OCI-LY7 (cell line): ENCODE results near the gene LAMA1. TPM values are rescaled to one million over a fixed set of nuclear protein-coding genes. Genes with fewer than 3 reads are reported as not detected.

Experiments
- BruUV-seq: library from RNA; stranded (reverse); fragments of 400-500 nt; replicated peaks from 2 replicates; lab custom pipeline; 2021; lab: Mats Ljungman, UMichigan
- CTCF ChIA-PET: fragments of 300-600 bp; sonication (Branson Sonifier 250); formaldehyde crosslinking; loops from one replicate; lab custom pipeline; 2022; ENCODE audit warnings: antibody characterized with exemption; ENCODE audit not compliant: unreplicated experiment; lab: Charles Lee
- POLR2A ChIA-PET: fragments of 300-600 bp; sonication (Branson Sonifier 250); formaldehyde crosslinking; loops from one replicate; lab custom pipeline; 2022; ENCODE audit warnings: antibody characterized with exemption; lab: Charles Lee
- DNase-seq: peaks from one replicate; pipeline ENCODE4 v3.0.0-alpha.2; 2015; ENCODE audit warnings: low spot score
- H2AFZ ChIP-seq: fragments of 200-600 bp; sonication (generic), shearing (Covaris generic); 2 replicates; pipeline ENCODE4 v1.6.1; 2014; ENCODE audit warnings: mild to moderate bottlenecking, antibody characterized with exemption, low read length, moderate library complexity
- H3K27ac ChIP-seq: fragments of 200-600 bp; sonication (generic); 2 replicates; pipeline ENCODE4 v1.5.1; 2014; ENCODE audit warnings: mixed run types, low read depth, mild to moderate bottlenecking, moderate library complexity, low read length, inconsistent platforms; ENCODE audit not compliant: poor library complexity, severe bottlenecking
- H3K36me3 ChIP-seq: fragments of 200-600 bp; sonication (generic); 2 replicates; pipeline ENCODE4 v1.6.1; 2014; ENCODE audit warnings: mild to moderate bottlenecking, antibody characterized with exemption, low read length, moderate library complexity, mixed read lengths; ENCODE audit not compliant: insufficient read depth
- H3K4me1 ChIP-seq: fragments of 200-600 bp; sonication (generic); 2 replicates; pipeline ENCODE4 v1.5.1; 2014; ENCODE audit warnings: mild to moderate bottlenecking, low read length; ENCODE audit not compliant: insufficient read depth, poor library complexity, severe bottlenecking
- H3K4me2 ChIP-seq: fragments of 200-600 bp; sonication (generic); 2 replicates; pipeline ENCODE4 v1.6.1; 2014; ENCODE audit warnings: mild to moderate bottlenecking, low read length
- H3K4me3 ChIP-seq: fragments of 200-600 bp; sonication (generic); 2 replicates; pipeline ENCODE4 v1.5.1; 2014; ENCODE audit warnings: mild to moderate bottlenecking, low read depth, low read length; ENCODE audit not compliant: poor library complexity, severe bottlenecking
- H3K79me2 ChIP-seq: fragments of 200-600 bp; sonication (generic); 2 replicates; pipeline ENCODE4 v1.6.1; 2016; ENCODE audit warnings: low read depth, mild to moderate bottlenecking, low read length, moderate library complexity, mixed read lengths; ENCODE audit not compliant: insufficient read depth
- H3K9me2 ChIP-seq: fragments of 200-600 bp; sonication (generic); 2 replicates; pipeline ENCODE4 v1.6.1; 2016; ENCODE audit warnings: mild to moderate bottlenecking, low read length, mixed read lengths; ENCODE audit not compliant: insufficient read depth
- H3K9me3 ChIP-seq: fragments of 200-600 bp; sonication (generic); 2 replicates; pipeline ENCODE4 v1.6.1; 2014; ENCODE audit warnings: mild to moderate bottlenecking, mixed run types, low read length, mixed read lengths
- H4K20me1 ChIP-seq: fragments of 200-600 bp; sonication (generic); 2 replicates; pipeline ENCODE4 v1.6.1; 2014; ENCODE audit warnings: mild to moderate bottlenecking, antibody characterized with exemption, low read length, moderate library complexity, mixed read lengths; ENCODE audit not compliant: insufficient read depth
- EZH2phosphoT487 ChIP-seq: fragments of 200-600 bp; sonication (generic); IDR thresholded peaks from 2 replicates; pipeline ENCODE4 v1.6.1; 2018; ENCODE audit warnings: low read depth, borderline replicate concordance, mild to moderate bottlenecking, mixed run types, antibody characterized with exemption, low read length, moderate library complexity, mixed read lengths
- intact Hi-C: fragments of 100-400 bp; cut with micrococcal nuclease; formaldehyde crosslinking; loops from one replicate; pipeline ENCODE4 v1.10.0; 2022; ENCODE audit not compliant: unreplicated experiment
- total RNA-seq, 2 experiments: library from RNA; depleted of rRNA in 1 of 2; stranded (reverse); fragments of >200 nt in 1 of 2; shearing (Covaris generic) in 1 of 2; gene quantifications; 2 replicates each; pipeline ENCODE4 v1.2.3, GENCODE V29; 2014 to 2022
- TF ChIP-seq, protein P1 (sequence below): fragments of 200-600 bp; sonication (generic); conservative IDR thresholded peaks from 2 replicates; pipeline ENCODE4 v1.5.1; 2014; ENCODE audit warnings: mild to moderate bottlenecking, antibody characterized with exemption, low read length, moderate library complexity, mixed read lengths

The LAMA1 gene
- total RNA-seq, 2 experiments from 2014 or later, result not detected

DNA sequence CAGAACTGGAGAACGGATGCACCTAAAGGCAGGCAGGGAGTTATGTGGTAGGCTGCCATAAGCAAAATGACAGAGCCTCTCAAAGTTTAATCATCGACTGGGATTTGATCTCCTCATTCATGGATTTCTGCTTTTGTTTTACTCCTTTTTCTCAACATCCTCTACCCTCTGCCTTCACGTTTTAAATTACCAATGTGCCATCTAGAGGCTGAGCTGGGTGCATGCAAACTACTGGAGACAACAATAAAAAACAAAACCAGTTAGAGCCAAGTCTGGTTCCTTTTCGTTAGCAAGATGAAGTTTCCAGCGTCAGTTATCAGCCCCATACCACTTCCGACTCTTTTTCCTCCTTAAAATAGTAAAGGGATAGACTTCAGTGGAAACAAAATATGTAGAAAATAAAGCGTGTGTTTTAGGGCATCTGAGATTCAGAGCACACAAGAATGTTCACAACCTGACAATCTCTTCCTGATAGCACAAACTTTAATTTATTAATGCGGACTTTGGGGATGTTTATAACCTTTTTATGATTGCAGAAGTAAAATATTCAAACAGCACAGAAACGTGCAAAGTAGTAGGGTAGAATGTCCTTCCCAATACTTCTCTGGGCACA is 117.0 kb downstream of the LAMA1 start:
- Histone ChIP-seq H3K9me2 (no peaks in the 10 kb centered on the region), H3K4me2 (no peak overlapping the region), H3K36me3 (no peaks in the 10 kb centered on the region), H3K79me2 (no peaks in the 10 kb centered on the region), H3K27ac (no peak overlapping the region), H3K9me3 (no peaks in the 10 kb centered on the region), H3K4me3 (no peak overlapping the region), H3K4me1 (no peaks in the 10 kb centered on the region), H4K20me1 (no peaks in the 10 kb centered on the region), H2AFZ (no peak overlapping the region)
- POLR2A ChIA-PET, result interaction anchor here (0.9 kb wide), 1 partner anchor 635 kb away, joined by 3 read pairs; no protein-coding TSS in a partner anchor
- no TSS peak for BruUV-seq
- TF ChIP-seq, protein P1, sequence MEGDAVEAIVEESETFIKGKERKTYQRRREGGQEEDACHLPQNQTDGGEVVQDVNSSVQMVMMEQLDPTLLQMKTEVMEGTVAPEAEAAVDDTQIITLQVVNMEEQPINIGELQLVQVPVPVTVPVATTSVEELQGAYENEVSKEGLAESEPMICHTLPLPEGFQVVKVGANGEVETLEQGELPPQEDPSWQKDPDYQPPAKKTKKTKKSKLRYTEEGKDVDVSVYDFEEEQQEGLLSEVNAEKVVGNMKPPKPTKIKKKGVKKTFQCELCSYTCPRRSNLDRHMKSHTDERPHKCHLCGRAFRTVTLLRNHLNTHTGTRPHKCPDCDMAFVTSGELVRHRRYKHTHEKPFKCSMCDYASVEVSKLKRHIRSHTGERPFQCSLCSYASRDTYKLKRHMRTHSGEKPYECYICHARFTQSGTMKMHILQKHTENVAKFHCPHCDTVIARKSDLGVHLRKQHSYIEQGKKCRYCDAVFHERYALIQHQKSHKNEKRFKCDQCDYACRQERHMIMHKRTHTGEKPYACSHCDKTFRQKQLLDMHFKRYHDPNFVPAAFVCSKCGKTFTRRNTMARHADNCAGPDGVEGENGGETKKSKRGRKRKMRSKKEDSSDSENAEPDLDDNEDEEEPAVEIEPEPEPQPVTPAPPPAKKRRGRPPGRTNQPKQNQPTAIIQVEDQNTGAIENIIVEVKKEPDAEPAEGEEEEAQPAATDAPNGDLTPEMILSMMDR, result peak; percentile 57
- TF ChIP-seq EZH2phosphoT487, result no peak
- intact Hi-C loops, result no loop called here
- DNase-seq, result peak; percentile 3
- CTCF ChIA-PET, result no interaction called here

DNA sequence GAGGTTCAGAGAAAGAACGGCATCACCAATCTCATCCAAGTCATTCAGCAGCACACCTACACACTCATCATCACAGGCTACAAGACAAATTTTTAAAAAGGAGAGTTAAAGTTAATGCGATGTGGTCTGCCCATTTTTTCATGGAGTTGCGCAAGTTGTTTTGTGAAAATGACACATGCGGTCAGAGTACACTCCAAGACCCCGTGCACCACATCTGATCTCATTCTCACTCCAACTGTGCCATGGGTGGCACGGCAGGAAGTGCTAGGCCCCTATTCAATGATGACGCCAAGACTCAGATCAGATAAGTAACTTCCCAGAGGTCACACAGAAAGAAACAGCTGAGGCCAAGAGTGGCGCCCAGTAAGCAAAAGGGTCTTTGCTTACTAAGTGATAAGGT is 119.8 kb downstream of the LAMA1 start:
- Histone ChIP-seq H3K27ac (no peak overlapping the region), H3K9me3 (no peaks in the 10 kb centered on the region), H3K79me2 (no peaks in the 10 kb centered on the region), H3K36me3 (no peaks in the 10 kb centered on the region), H3K4me3 (no peak overlapping the region), H3K4me2 (no peak overlapping the region), H2AFZ (no peak overlapping the region), H3K4me1 (no peaks in the 10 kb centered on the region), H3K9me2 (no peaks in the 10 kb centered on the region), H4K20me1 (no peaks in the 10 kb centered on the region)
- TF ChIP-seq, protein P1, result no peak
- TF ChIP-seq EZH2phosphoT487, result no peak
- CTCF ChIA-PET, result no interaction called here
- no TSS peak for BruUV-seq
- no peak for DNase-seq
- intact Hi-C loops, result loop anchor here (10.0 kb wide), 1 partner anchor 63 kb away; no protein-coding TSS in a partner anchor
- POLR2A ChIA-PET, result no interaction called here

DNA sequence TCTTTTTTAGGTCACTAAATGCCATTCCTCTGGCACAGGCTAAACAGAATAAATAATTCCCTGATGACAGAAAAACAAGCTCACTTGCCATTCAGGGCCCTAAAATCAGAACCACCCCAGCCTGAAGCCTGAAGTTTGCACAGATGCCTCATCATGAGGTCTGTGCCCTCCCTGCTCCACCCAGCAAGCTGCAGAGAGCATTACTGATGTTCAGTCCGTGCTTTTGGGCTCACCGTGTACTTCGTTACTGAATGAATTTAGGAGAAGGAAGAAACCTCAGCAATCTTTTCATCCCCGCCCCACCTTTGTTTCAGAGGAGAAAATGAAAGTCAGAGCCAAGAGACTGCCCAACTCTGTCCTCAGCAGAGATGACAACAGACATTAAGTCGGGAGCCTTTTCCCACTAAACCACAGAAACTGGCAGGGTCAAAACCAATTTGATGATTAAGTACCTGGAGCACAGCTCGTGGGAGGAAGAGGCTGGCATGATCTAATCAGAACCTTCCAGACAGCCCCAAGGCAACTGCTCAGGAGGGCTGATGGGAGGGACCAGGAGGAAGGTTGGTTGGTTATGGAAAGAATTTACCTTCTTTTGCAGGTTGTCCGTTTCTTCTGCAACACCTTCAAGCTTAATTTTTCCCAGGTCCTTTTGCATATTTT is 122.7 kb downstream of the LAMA1 start:
- Histone ChIP-seq H3K36me3 (no peaks in the 10 kb centered on the region), H3K27ac (no peak overlapping the region), H3K4me1 (no peaks in the 10 kb centered on the region), H4K20me1 (no peaks in the 10 kb centered on the region), H3K79me2 (no peaks in the 10 kb centered on the region), H3K4me3 (no peak overlapping the region), H3K9me3 (no peaks in the 10 kb centered on the region), H2AFZ (no peak overlapping the region), H3K9me2 (no peaks in the 10 kb centered on the region), H3K4me2 (no peak overlapping the region)
- TF ChIP-seq, protein P1, result no peak
- TF ChIP-seq EZH2phosphoT487, result no peak
- BruUV-seq, result no TSS peak
- no peak for DNase-seq
- intact Hi-C loops, result loop anchor here (10.0 kb wide), 1 partner anchor 60 kb away; no protein-coding TSS in a partner anchor
- ChIA-PET CTCF (no interaction called here), POLR2A (no interaction called here)
